GM06990 (cell line): ENCODE measurements around the gene TH.

ENCODE experiments used
- DNase-seq: peaks from one replicate; pipeline ENCODE4 v3.0.0-alpha.2; 2011; ENCODE audit not compliant: insufficient read length; ENCODE audit errors: extremely low read depth
- H3K27me3 ChIP-seq: replicated peaks from 2 replicates; pipeline ENCODE4 v1.6.0; 2011; ENCODE audit warnings: low read length; ENCODE audit not compliant: control insufficient read depth, insufficient read depth
- H3K36me3 ChIP-seq: 2 replicates; pipeline ENCODE4 v1.5.1; 2011; ENCODE audit warnings: low read length; ENCODE audit not compliant: control insufficient read depth, insufficient read depth
- H3K4me3 ChIP-seq: replicated peaks from 2 replicates; pipeline ENCODE4 v1.5.1; 2011; ENCODE audit warnings: low read depth, mild to moderate bottlenecking, control low read depth, low read length
- CTCF ChIP-seq: IDR thresholded peaks from 2 replicates; pipeline ENCODE4 v1.5.1; 2011; ENCODE audit warnings: low read length, control low read depth, mild to moderate bottlenecking, inconsistent platforms; ENCODE audit not compliant: insufficient read depth, poor library complexity, severe bottlenecking

Gene TH

GRCh38 chr11:2115308-2115707, 56.3 kb downstream of the TH start:
- H3K36me3 ChIP-seq = no peaks in the 10 kb centered on the region
- no peak overlapping the region for H3K4me3 ChIP-seq
- no peak for DNase-seq
- H3K27me3 ChIP-seq = no peaks in the 10 kb centered on the region; the same call in 1 of the 2 replicates
- TF ChIP-seq CTCF = no peak

- TF ChIP-seq CTCF = no peak
- Histone ChIP-seq H3K4me3 (no peak overlapping the region), H3K27me3 (no peaks in the 10 kb centered on the region; the same call in 1 of the 2 replicates), H3K36me3 (no peaks in the 10 kb centered on the region)
- no peak for DNase-seq
Measured at GRCh38 chr11:2114430-2115241, 57.0 kb downstream of the TH start.
